Caco-2 (cell line): ENCODE measurements around the gene IL23A. TPM values are rescaled to one million over a fixed set of nuclear protein-coding genes. Genes with fewer than 3 reads are reported as not detected.
A peak's percentile ranks its signal among the peaks of the same experiment; 100 is the strongest.

Source experiments
- BruUV-seq: library from RNA; stranded (reverse); fragments of 400-500 nt; replicated peaks from 2 replicates; lab custom pipeline; 2021; lab: Mats Ljungman, UMichigan
- CTCF ChIA-PET: fragments of 300-600 bp; sonication (Branson Sonifier 250); formaldehyde crosslinking; loops from one replicate; lab custom pipeline; 2022; ENCODE audit warnings: antibody characterized with exemption; lab: Charles Lee
- POLR2A ChIA-PET: fragments of 300-600 bp; sonication (Branson Sonifier 250); formaldehyde crosslinking; loops from one replicate; lab custom pipeline; 2022; ENCODE audit warnings: antibody characterized with exemption; lab: Charles Lee
- DNase-seq, 2 experiments: peaks; one replicate each; pipeline versions ENCODE4 v3.0.0 to v3.0.0-alpha.2; 2020 to 2022
- H3K27me3 ChIP-seq: replicated peaks from 2 replicates; pipeline ENCODE4 v1.6.0; 2011; ENCODE audit warnings: low read length; ENCODE audit not compliant: control insufficient read depth, insufficient read depth
- H3K36me3 ChIP-seq: 2 replicates; pipeline ENCODE4 v1.5.1; 2011; ENCODE audit warnings: low read length; ENCODE audit not compliant: control insufficient read depth, insufficient read depth
- H3K4me1 ChIP-seq: fragments of 250-450 bp; sonication (Bioruptor Pico); 2 replicates; pipeline ENCODE4 v1.5.1; 2020; ENCODE audit warnings: mild to moderate bottlenecking
- H3K4me3 ChIP-seq: 2 replicates; pipeline ENCODE4 v1.5.1; 2011; ENCODE audit warnings: low read depth, mild to moderate bottlenecking, control low read depth, low read length
- H3K9me3 ChIP-seq: fragments of 250-450 bp; sonication (Bioruptor Pico); 2 replicates; pipeline ENCODE4 v1.5.1; 2020; ENCODE audit warnings: mild to moderate bottlenecking, moderate library complexity
- H3K27ac Mint-ChIP-seq: one replicate; pipeline ENCODE4 v1.8.0; 2022; ENCODE audit warnings: mixed read lengths; ENCODE audit not compliant: unreplicated experiment
- H3K27me3 Mint-ChIP-seq: one replicate; pipeline ENCODE4 v1.8.0; 2022; ENCODE audit warnings: mixed read lengths; ENCODE audit not compliant: insufficient read depth, unreplicated experiment
- H3K36me3 Mint-ChIP-seq: one replicate; pipeline ENCODE4 v1.8.0; 2022; ENCODE audit warnings: mild to moderate bottlenecking, mixed read lengths; ENCODE audit not compliant: insufficient read depth, unreplicated experiment
- H3K4me1 Mint-ChIP-seq: one replicate; pipeline ENCODE4 v1.8.0; 2022; ENCODE audit warnings: low read depth, mixed read lengths; ENCODE audit not compliant: unreplicated experiment
- H3K4me3 Mint-ChIP-seq: one replicate; pipeline ENCODE4 v1.8.0; 2022; ENCODE audit warnings: mild to moderate bottlenecking, moderate library complexity, mixed read lengths; ENCODE audit not compliant: unreplicated experiment
- H3K9me3 Mint-ChIP-seq: one replicate; pipeline ENCODE4 v1.8.0; 2022; ENCODE audit warnings: mixed read lengths; ENCODE audit not compliant: unreplicated experiment
- CTCF ChIP-seq, 2 experiments: fragments of 200-600 bp in 1 of 2; IDR thresholded peaks; 1 replicate in 1 of 2; 2 replicates in 1 of 2; pipeline versions ENCODE4 v1.5.1 to v1.8.0; 2011 to 2022; ENCODE audit warnings: antibody characterized with exemption in 1 of 2, control low read depth in 1 of 2, inconsistent platforms in 1 of 2, low read depth in 1 of 2, low read length in 1 of 2, mild to moderate bottlenecking in 1 of 2, moderate library complexity in 1 of 2; ENCODE audit not compliant: insufficient read depth in 1 of 2, severe bottlenecking in 1 of 2, unreplicated experiment in 1 of 2
- intact Hi-C: fragments of 100-400 bp; cut with micrococcal nuclease; formaldehyde crosslinking; loops from one replicate; pipeline ENCODE4 v1.10.0; 2022; ENCODE audit not compliant: unreplicated experiment
- total RNA-seq: library from RNA; stranded (reverse); gene quantifications from 2 replicates; pipeline ENCODE4 v1.2.3, GENCODE V29; 2022

Gene IL23A
- total RNA-seq, 1 experiment from 2014 or later = 0.48 TPM

- H3K4me3 ChIP-seq = no peak overlapping the region
These were observed 22.9 kb downstream of the IL23A start for GRCh38 chr12:56361487-56362129.

GRCh38 chr12:56362130-56363059 lies 23.7 kb downstream of the IL23A start, which contains the start of gene APOF:
TSS of gene APOF (minus strand) at chr12:56362857. CDS start at chr12:56362745, 112 bp downstream.
- Histone ChIP-seq H3K4me3 (no peak within 1 kb of the TSS), H3K27me3 (no peaks in the 10 kb centered on the region), H3K4me1 (0 out of 2 replicates have a peak, but pooled peaks cover 3% of the 10 kb centered on the region), H3K36me3 (no peaks in the 10 kb centered on the region), H3K9me3 (no peaks in the 10 kb centered on the region)
- Mint-ChIP-seq H3K36me3 (peaks cover 15% of the 10 kb centered on the region), H3K4me1 (peaks cover 12% of the 10 kb centered on the region), H3K4me3 (peak within 1 kb of the TSS; percentile 90), H3K27ac (peak within 1 kb of the TSS; percentile 94), H3K9me3 (no peaks in the 10 kb centered on the region), H3K27me3 (no peaks in the 10 kb centered on the region)
- POLR2A ChIA-PET = no interaction called here
- no TSS peak for BruUV-seq
- no peak for TF ChIP-seq CTCF (IDR thresholded peaks at IDR 0.05; ENCODE audit: insufficient read depth in 1 of 2, low read depth in 1 of 2, low read length in 1 of 2, severe bottlenecking in 1 of 2, unreplicated experiment in 1 of 2)
- DNase-seq = no peak
- CTCF ChIA-PET = interaction anchor here (0.6 kb wide), 1 partner anchor 140 kb away, joined by 3 read pairs; no protein-coding TSS in a partner anchor
- intact Hi-C loops = no loop called here

More at GRCh38 chr12:56361487-56362129, 22.9 kb downstream of the IL23A start:
- Mint-ChIP-seq H3K4me1 (peaks cover 12% of the 10 kb centered on the region), H3K36me3 (peaks cover 15% of the 10 kb centered on the region), H3K9me3 (no peaks in the 10 kb centered on the region), H3K4me3 (peak overlapping the region; percentile 90), H3K27me3 (no peaks in the 10 kb centered on the region), H3K27ac (peak overlapping the region; percentile 94)
- Histone ChIP-seq H3K9me3 (no peaks in the 10 kb centered on the region), H3K36me3 (no peaks in the 10 kb centered on the region), H3K4me1 (0 out of 2 replicates have a peak, but pooled peaks cover 3% of the 10 kb centered on the region), H3K27me3 (no peaks in the 10 kb centered on the region)
- CTCF ChIA-PET = interaction anchor here (0.6 to 2.1 kb wide), 3 partner anchors 46 to 140 kb away, joined by 3 to 7 read pairs (median 5); partner anchors contain the start of gene CNPY2
- intact Hi-C loops = no loop called here
- BruUV-seq = no TSS peak
- POLR2A ChIA-PET = no interaction called here
- TF ChIP-seq CTCF (IDR thresholded peaks at IDR 0.05; ENCODE audit: insufficient read depth in 1 of 2, low read depth in 1 of 2, low read length in 1 of 2, severe bottlenecking in 1 of 2, unreplicated experiment in 1 of 2) = no peak
- DNase-seq = no peak

- Histone ChIP-seq H3K27me3 (no peaks in the 10 kb centered on the region), H3K4me3 (no peak overlapping the region), H3K36me3 (no peaks in the 10 kb centered on the region), H3K9me3 (no peaks in the 10 kb centered on the region), H3K4me1 (no peaks in the 10 kb centered on the region)
- TF ChIP-seq CTCF (IDR thresholded peaks at IDR 0.05; ENCODE audit: insufficient read depth in 1 of 2, low read depth in 1 of 2, low read length in 1 of 2, severe bottlenecking in 1 of 2, unreplicated experiment in 1 of 2) = no peak
- no peaks in the 10 kb centered on the region for H3K36me3 Mint-ChIP-seq
- peaks cover 12% of the 10 kb centered on the region for H3K4me1 Mint-ChIP-seq
- no TSS peak for BruUV-seq
- H3K27ac Mint-ChIP-seq = no peak overlapping the region
- POLR2A ChIA-PET = no interaction called here
- intact Hi-C loops = no loop called here
- no peaks in the 10 kb centered on the region for H3K27me3 Mint-ChIP-seq
- no peaks in the 10 kb centered on the region for H3K9me3 Mint-ChIP-seq
- no peak for DNase-seq
- CTCF ChIA-PET = interaction anchor here (0.7 kb wide), 1 partner anchor 51 kb away, joined by 4 read pairs; the partner anchor contains the start of gene CNPY2
- H3K4me3 Mint-ChIP-seq = no peak overlapping the region
These were observed 28.3 kb downstream of the IL23A start for GRCh38 chr12:56366948-56367347.
